Endothelial cell of umbilical vein (primary cell): ENCODE results near the gene LRSAM1. TPM values are rescaled to one million over a fixed set of nuclear protein-coding genes. Genes with fewer than 3 reads are reported as not detected.

Source experiments
- BruUV-seq: library from RNA; stranded (reverse); fragments of 400-500 nt; replicated peaks from 2 replicates; lab custom pipeline; 2021; lab: Mats Ljungman, UMichigan
- CTCF ChIA-PET: fragments of 300-600, 350-600 bp; sonication (Branson Sonifier 250); formaldehyde crosslinking; loops from one replicate; lab custom pipeline; 2021; ENCODE audit warnings: antibody characterized with exemption, inconsistent platforms; lab: Charles Lee
- POLR2A ChIA-PET: fragments of 300-600, 350-600 bp; sonication (Branson Sonifier 250); formaldehyde crosslinking; loops from one replicate; lab custom pipeline; 2021; ENCODE audit warnings: antibody characterized with exemption, inconsistent platforms; lab: Charles Lee
- DNase-seq: peaks from one replicate; pipeline ENCODE4 v3.0.0-alpha.2; 2011; ENCODE audit warnings: low read depth, low spot score
- FAIRE-seq: peaks from 2 replicates; lab custom pipeline; 2011; peaks lifted over from hg19 to GRCh38; lab: Jason Lieb, UNC
- H2AFZ ChIP-seq: 2 replicates; pipeline ENCODE4 v1.6.0; 2012; ENCODE audit warnings: low read depth, low read length, control low read depth, inconsistent platforms
- H3K27ac ChIP-seq: 2 replicates; pipeline ENCODE4 v1.5.1; 2011; ENCODE audit warnings: low read depth, mild to moderate bottlenecking, control low read depth, low read length, moderate library complexity; ENCODE audit not compliant: insufficient read depth
- H3K27me3 ChIP-seq, 2 experiments: 2 replicates each; pipeline versions ENCODE4 v1.6.0 to v1.6.1; 2011; ENCODE audit warnings: low read length in 2 of 2, mixed read lengths in 1 of 2; ENCODE audit not compliant: control insufficient read depth in 2 of 2, insufficient read depth in 2 of 2
- H3K36me3 ChIP-seq, 2 experiments: 2 replicates in 1 of 2; 3 replicates in 1 of 2; pipeline ENCODE4 v1.5.1; 2011; ENCODE audit warnings: low read length in 2 of 2, mild to moderate bottlenecking in 1 of 2, moderate library complexity in 1 of 2; ENCODE audit not compliant: control insufficient read depth in 2 of 2, insufficient read depth in 2 of 2; ENCODE audit errors: extremely low read depth in 1 of 2
- H3K4me1 ChIP-seq: 3 replicates; pipeline ENCODE4 v1.5.1; 2011; ENCODE audit warnings: mild to moderate bottlenecking, low read length; ENCODE audit not compliant: control insufficient read depth, insufficient read depth; ENCODE audit errors: extremely low read depth
- H3K4me2 ChIP-seq: 2 replicates; pipeline ENCODE4 v1.6.1; 2011; ENCODE audit warnings: low read length, control low read depth, mixed read lengths; ENCODE audit not compliant: insufficient read depth
- H3K4me3 ChIP-seq, 3 experiments: fragments of 200-600 bp in 1 of 3; sonication (generic), shearing (Covaris generic) in 1 of 3; replicated peaks in 1 of 3; 2 replicates each; pipeline ENCODE4 v1.5.1; 2011 to 2016; ENCODE audit warnings: control low read depth in 3 of 3, low read length in 3 of 3, mild to moderate bottlenecking in 2 of 3, inconsistent platforms in 1 of 3, low read depth in 1 of 3, moderate library complexity in 1 of 3; ENCODE audit not compliant: insufficient read depth in 1 of 3
- H3K79me2 ChIP-seq: 2 replicates; pipeline ENCODE4 v1.6.0; 2012; ENCODE audit warnings: low read length, inconsistent platforms; ENCODE audit not compliant: control insufficient read depth, insufficient read depth
- H3K9ac ChIP-seq: replicated peaks from 2 replicates; pipeline ENCODE3; 2011; ENCODE audit warnings: low read length, control low read depth; ENCODE audit not compliant: insufficient read depth; ENCODE audit errors: extremely low read depth
- H3K9me1 ChIP-seq: replicated peaks from 3 replicates; pipeline ENCODE4 v1.6.0; 2011; ENCODE audit warnings: mild to moderate bottlenecking, low read length; ENCODE audit not compliant: control insufficient read depth, insufficient read depth; ENCODE audit errors: extremely low read depth
- H3K9me3 ChIP-seq: replicated peaks from 2 replicates; pipeline ENCODE4 v1.5.1; 2012; ENCODE audit warnings: low read length, inconsistent platforms; ENCODE audit not compliant: control insufficient read depth, insufficient read depth
- H4K20me1 ChIP-seq: replicated peaks from 2 replicates; pipeline ENCODE3; 2011; ENCODE audit warnings: mild to moderate bottlenecking, low read length; ENCODE audit not compliant: control insufficient read depth, insufficient read depth; ENCODE audit errors: extremely low read depth
- CTCF ChIP-seq, 2 donors: IDR thresholded peaks; 1 replicate in 1 of 2; 2 replicates in 1 of 2; pipeline ENCODE4 v1.5.1; 2011; ENCODE audit warnings: low read length in 2 of 2, mild to moderate bottlenecking in 2 of 2, moderate library complexity in 2 of 2, control low read depth in 1 of 2, inconsistent platforms in 1 of 2, low read depth in 1 of 2; ENCODE audit not compliant: insufficient read depth in 1 of 2; ENCODE audit errors: extremely low read depth in 1 of 2
- EZH2 ChIP-seq: IDR thresholded peaks from 2 replicates; pipeline ENCODE4 v1.6.1; 2012; ENCODE audit warnings: borderline replicate concordance, low read depth, mild to moderate bottlenecking, moderate library complexity, low read length, inconsistent platforms; ENCODE audit not compliant: severe bottlenecking
- FOS ChIP-seq: IDR thresholded peaks from 2 replicates; pipeline ENCODE4 v1.6.1; 2011; ENCODE audit warnings: mild to moderate bottlenecking, low read length, moderate library complexity, borderline replicate concordance; ENCODE audit not compliant: insufficient read depth
- GATA2 ChIP-seq: IDR thresholded peaks from 2 replicates; pipeline ENCODE4 v1.7.0; 2011; ENCODE audit warnings: low read depth, mild to moderate bottlenecking, moderate library complexity, mixed read lengths, low read length; ENCODE audit not compliant: insufficient read length, insufficient read depth
- JUN ChIP-seq: IDR thresholded peaks from 2 replicates; pipeline ENCODE4 v1.6.1; 2011; ENCODE audit warnings: borderline replicate concordance, low read depth; ENCODE audit not compliant: insufficient read length, insufficient read depth
- MAX ChIP-seq: IDR thresholded peaks from 2 replicates; pipeline ENCODE4 v1.6.1; 2011; ENCODE audit not compliant: insufficient read depth, insufficient read length
- MYC ChIP-seq: IDR thresholded peaks from one replicate; pipeline ENCODE4 v1.6.1; 2011; ENCODE audit warnings: mild to moderate bottlenecking, low read depth, low read length
- POLR2A ChIP-seq: IDR thresholded peaks from 2 replicates; pipeline ENCODE4 v1.6.1; 2012; ENCODE audit warnings: low read depth, mild to moderate bottlenecking, control low read depth, low read length
- POLR2AphosphoS5 ChIP-seq: IDR thresholded peaks from 2 replicates; pipeline ENCODE4 v1.6.1; 2012; ENCODE audit warnings: low read depth, mild to moderate bottlenecking, control low read depth, low read length, moderate library complexity; ENCODE audit not compliant: insufficient read depth
- dilution Hi-C: fragments of 300-500 bp; cut with MboI; formaldehyde crosslinking; loops from one replicate; pipeline ENCODE4 v1.15.0; 2019; ENCODE audit warnings: low sequenced_read_pairs; ENCODE audit not compliant: extremely low pct_ligation_motif_present
- intact Hi-C: fragments of 100-400 bp; cut with micrococcal nuclease; formaldehyde crosslinking; loops from one replicate; pipeline ENCODE4 v1.10.0; 2022
- polyA plus RNA-seq, 4 experiments: library from polyadenylated mRNA; depleted of rRNA in 3 of 4; stranded (reverse) in 3 of 4; unstranded in 1 of 4; fragments of >200 nt; gene quantifications; 2 replicates each; pipeline versions ENCODE4 v1.2.1 to v1.2.3, GENCODE V29; 2011 to 2012; ENCODE audit warnings: missing spikeins in 1 of 4
- total RNA-seq: library from RNA; stranded (reverse); gene quantifications from 2 replicates; pipeline ENCODE4 v1.2.3, GENCODE V29; 2021

Gene LRSAM1
- total and polyA plus RNA-seq, 2 donors (not counting 3 experiments of a cell fraction or from before 2014, with no cell fraction given), result 10.8 to 18.9 TPM

- dilution Hi-C loops (no loop called here), intact Hi-C loops (no loop called here)
- no peaks in the 10 kb centered on the region for H3K9me3 ChIP-seq
- no peak for DNase-seq
- TF ChIP-seq GATA2, result no peak
- no peak for TF ChIP-seq CTCF (IDR thresholded peaks at IDR 0.05; ENCODE audit: extremely low read depth in 1 of 2, insufficient read depth in 1 of 2, low read depth in 1 of 2, low read length in 2 of 2)
- TF ChIP-seq FOS, result no peak
- TF ChIP-seq JUN, result no peak
- TF ChIP-seq MYC, result no peak
- no peak for TF ChIP-seq EZH2
- no peak for TF ChIP-seq MAX
- no peak for TF ChIP-seq POLR2AphosphoS5
- no peak for TF ChIP-seq POLR2A
- H3K36me3 ChIP-seq, result peaks cover 0 to 22% of the 10 kb centered on the region in 2 experiments
- ChIA-PET POLR2A (interaction anchor here (0.7 kb wide), 1 partner anchor 310 kb away, joined by 3 read pairs; no protein-coding TSS in a partner anchor), CTCF (no interaction called here)
- no peak overlapping the region for H2AFZ ChIP-seq
- FAIRE-seq, result no peak
- no peak overlapping the region for H3K4me2 ChIP-seq
- H3K27me3 ChIP-seq, result no peaks in the 10 kb centered on the region
- no peaks in the 10 kb centered on the region for H3K79me2 ChIP-seq
- H3K9me1 ChIP-seq, result no peaks in the 10 kb centered on the region
- no peak overlapping the region for H3K9ac ChIP-seq
- no peaks in the 10 kb centered on the region for H4K20me1 ChIP-seq
- H3K4me3 ChIP-seq, result no peak overlapping the region
- no TSS peak for BruUV-seq
- no peak overlapping the region for H3K27ac ChIP-seq
- H3K4me1 ChIP-seq, result peaks cover 2% of the 10 kb centered on the region
These were observed 6.0 kb downstream of the LRSAM1 start for GRCh38 chr9:127457191-127457878.
